Measurements from ENCODE around the gene TMEM134. TPM values are rescaled to one million over a fixed set of nuclear protein-coding genes. Genes with fewer than 3 reads are reported as not detected.

TMEM134 gene
- polyA plus RNA-seq, 1 experiment, result 30.6 TPM

GRCh38 chr11:67422891-67423290 is 46.2 kb downstream of the TMEM134 start:
- TF ChIP-seq CTCF (IDR thresholded peaks at IDR 0.05; ENCODE audit: insufficient read depth, low read depth, low read length), result no peak
- ChIA-PET CTCF (no interaction called here), POLR2A (no interaction called here)
- no peak for DNase-seq (ENCODE audit: low read depth)
- Histone ChIP-seq H3K4me3 (ENCODE audit: low read depth, low read length) (no peak overlapping the region), H3K36me3 (ENCODE audit: control insufficient read depth, insufficient read depth, low read length) (no peaks in the 10 kb centered on the region), H3K27me3 (ENCODE audit: control insufficient read depth, insufficient read depth, low read length) (no peaks in the 10 kb centered on the region)

- Histone ChIP-seq H3K4me3 (ENCODE audit: low read depth, low read length) (peak overlapping the region; percentile 41), H3K27me3 (ENCODE audit: control insufficient read depth, insufficient read depth, low read length) (no peaks in the 10 kb centered on the region), H3K36me3 (ENCODE audit: control insufficient read depth, insufficient read depth, low read length) (no peaks in the 10 kb centered on the region)
- ChIA-PET CTCF (interaction anchor here (0.6 to 3.1 kb wide), 4 partner anchors 14 to 209 kb away, joined by 3 to 9 read pairs (median 4); partner anchors contain the start of gene PPP1CA), POLR2A (interaction anchor here (0.6 kb wide), 1 partner anchor 160 kb away, joined by 6 read pairs; no protein-coding TSS in a partner anchor)
- DNase-seq (ENCODE audit: low read depth), result no peak
- no peak for TF ChIP-seq CTCF (IDR thresholded peaks at IDR 0.05; ENCODE audit: insufficient read depth, low read depth, low read length)
These were observed 47.5 kb downstream of the TMEM134 start for GRCh38 chr11:67421430-67422031.

- Histone ChIP-seq H3K27me3 (ENCODE audit: control insufficient read depth, insufficient read depth, low read length) (no peaks in the 10 kb centered on the region), H3K36me3 (ENCODE audit: control insufficient read depth, insufficient read depth, low read length) (no peaks in the 10 kb centered on the region), H3K4me3 (ENCODE audit: low read depth, low read length) (peak overlapping the region; percentile 41)
- no peak for DNase-seq (ENCODE audit: low read depth)
- TF ChIP-seq CTCF (IDR thresholded peaks at IDR 0.05; ENCODE audit: insufficient read depth, low read depth, low read length), result no peak
- CTCF ChIA-PET, result interaction anchor here (0.6 to 3.1 kb wide), 4 partner anchors 13 to 209 kb away, joined by 3 to 9 read pairs (median 4); partner anchors contain the start of gene PPP1CA
- POLR2A ChIA-PET, result no interaction called here
These were observed 48.2 kb downstream of the TMEM134 start for GRCh38 chr11:67420646-67421429.

- DNase-seq (ENCODE audit: low read depth), result no peak
- CTCF ChIA-PET, result interaction anchor here (1.4 to 3.1 kb wide), 3 partner anchors 13 to 38 kb away, joined by 4 to 9 read pairs (median 5); partner anchors contain the start of gene PPP1CA
- Histone ChIP-seq H3K4me3 (ENCODE audit: low read depth, low read length) (peak overlapping the region; percentile 41), H3K36me3 (ENCODE audit: control insufficient read depth, insufficient read depth, low read length) (no peaks in the 10 kb centered on the region), H3K27me3 (ENCODE audit: control insufficient read depth, insufficient read depth, low read length) (no peaks in the 10 kb centered on the region)
- POLR2A ChIA-PET, result no interaction called here
- TF ChIP-seq CTCF (IDR thresholded peaks at IDR 0.05; ENCODE audit: insufficient read depth, low read depth, low read length), result no peak
These were observed 48.9 kb downstream of the TMEM134 start for GRCh38 chr11:67420147-67420645.
